Caki2 (cell line): ENCODE results near the gene ARHGAP4. TPM values are rescaled to one million over a fixed set of nuclear protein-coding genes. Genes with fewer than 3 reads are reported as not detected.
A peak's percentile ranks its signal among the peaks of the same experiment; 100 is the strongest.

Experiments
- DNase-seq: peaks from one replicate; pipeline ENCODE4 v3.0.0-alpha.2; 2015; ENCODE audit warnings: low read depth
- in situ Hi-C: cut with HindIII; loops from 2 replicates; pipeline ENCODE4 v1.10.0; 2016; ENCODE audit warnings: low sequenced_read_pairs, low pct_unique_long_range_greater_than_20kb, mixed read lengths
- total RNA-seq: library from RNA; depleted of rRNA; stranded (reverse); fragments of >200 nt; shearing (Covaris generic); gene quantifications from 2 replicates; pipeline ENCODE4 v1.2.3, GENCODE V29; 2014; ENCODE audit warnings: low replicate concordance

ARHGAP4 gene
- total RNA-seq, 1 experiment from 2014 or later = 15.3 TPM

DNA sequence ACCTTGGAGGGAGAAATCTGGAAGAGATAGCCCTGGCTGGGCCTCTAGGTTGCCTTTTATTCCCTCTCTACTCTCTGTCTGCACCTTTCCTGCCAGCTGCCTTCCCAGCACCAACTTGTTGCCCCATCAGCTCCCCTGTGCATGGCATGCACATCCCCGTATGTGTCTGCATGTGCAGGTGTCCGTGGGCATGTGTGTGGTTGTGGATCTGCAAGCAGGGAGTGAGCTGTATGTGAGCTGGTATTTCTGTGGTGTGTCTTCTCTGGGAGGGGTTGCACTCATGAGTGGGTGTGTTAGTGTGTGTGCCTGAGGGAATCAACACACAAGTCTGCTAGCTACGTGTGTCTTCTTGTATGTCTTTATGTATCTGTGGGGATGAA lies 50.0 kb downstream of the ARHGAP4 start:
- DNase-seq = no peak
- in situ Hi-C loops = no loop called here

DNA sequence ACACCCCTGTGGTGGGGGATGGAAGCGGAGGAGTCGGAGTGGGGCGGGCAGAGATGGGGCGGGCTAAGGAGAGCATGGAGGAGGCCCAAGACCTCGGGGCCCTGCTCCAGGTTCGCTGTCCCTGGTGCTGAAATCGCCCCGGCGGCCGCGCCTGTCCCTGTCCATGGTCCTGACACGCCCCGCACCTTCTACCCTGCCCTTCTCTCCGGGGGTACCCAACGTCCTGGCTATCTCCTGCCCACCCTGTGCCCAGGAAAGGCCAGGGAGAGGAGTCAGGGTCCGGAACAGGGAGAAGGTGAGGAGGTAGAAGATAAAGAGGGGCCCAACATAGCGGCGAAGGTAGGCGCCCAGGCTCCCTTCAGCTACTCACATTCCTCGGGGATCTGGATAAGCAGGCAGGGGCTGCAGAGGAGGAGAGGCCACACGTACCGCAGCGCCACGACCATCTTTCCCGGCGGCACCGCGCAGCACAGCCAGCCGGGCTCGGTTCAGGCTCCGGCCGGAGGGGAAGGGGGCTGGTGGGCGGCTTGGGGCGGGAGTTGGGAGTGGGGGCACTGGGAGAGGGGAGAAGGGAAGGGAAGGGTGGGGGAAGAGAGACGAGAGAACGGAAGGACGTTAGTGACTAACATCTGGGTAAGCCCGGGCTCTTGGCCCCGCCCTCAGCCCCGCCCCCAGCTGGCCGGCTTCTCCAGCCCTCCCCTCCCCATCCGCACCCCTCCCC lies 50.5 kb downstream of the ARHGAP4 start:
- in situ Hi-C loops = no loop called here
- peak; percentile 38 for DNase-seq

- DNase-seq = no peak
- in situ Hi-C loops = no loop called here
Observed at GRCh38 chrX:153874366-153875125, 51.5 kb downstream of the ARHGAP4 start.

DNA sequence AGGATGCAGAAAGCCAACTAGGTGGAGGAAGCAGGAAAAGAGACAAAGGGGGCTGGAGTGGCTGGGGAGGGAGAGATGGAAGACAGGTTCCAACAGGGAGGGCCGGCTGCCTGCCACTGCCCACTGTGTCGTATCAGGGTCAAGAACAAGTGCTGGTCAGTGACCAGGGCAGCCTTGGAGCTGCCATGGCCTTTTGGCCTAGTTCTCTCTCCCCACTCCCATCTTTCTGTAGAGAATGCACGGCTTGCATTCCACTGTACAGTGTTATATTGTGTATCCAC lies 52.0 kb downstream of the ARHGAP4 start:
- in situ Hi-C loops = no loop called here
- no peak for DNase-seq

GRCh38 chrX:153873282-153874084 lies 52.6 kb downstream of the ARHGAP4 start:
- DNase-seq = no peak
- in situ Hi-C loops = no loop called here

- in situ Hi-C loops = no loop called here
- no peak for DNase-seq
Observed at GRCh38 chrX:153871946-153872878, 53.9 kb downstream of the ARHGAP4 start.

GRCh38 chrX:153871451-153871850 lies 54.6 kb downstream of the ARHGAP4 start:
- in situ Hi-C loops = no loop called here
- DNase-seq = no peak

GRCh38 chrX:153870791-153871360 lies 55.2 kb downstream of the ARHGAP4 start:
- no peak for DNase-seq
- in situ Hi-C loops = no loop called here

DNA sequence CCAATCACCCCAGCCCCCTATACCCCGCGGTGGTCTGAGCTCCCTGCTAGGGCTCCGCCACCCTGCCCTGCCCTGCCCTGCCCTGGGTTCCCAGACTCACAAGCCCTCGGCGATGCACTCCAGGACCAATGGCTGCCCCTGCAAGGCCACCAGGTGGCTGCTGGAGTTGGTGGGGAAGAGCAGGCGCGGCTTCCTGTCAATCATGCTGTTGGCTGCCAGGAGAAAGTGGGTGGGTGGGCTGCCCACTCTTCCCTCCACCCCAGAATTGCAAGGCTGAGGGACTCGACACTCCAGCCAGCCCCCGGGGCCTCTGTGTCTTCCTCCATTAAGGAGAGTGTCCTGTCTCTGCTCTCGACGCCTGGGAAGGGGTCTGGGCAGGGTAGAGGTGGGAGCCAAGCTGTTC lies 55.8 kb downstream of the ARHGAP4 start:
- in situ Hi-C loops = no loop called here
- no peak for DNase-seq

GRCh38 chrX:153869473-153870287 lies 56.4 kb downstream of the ARHGAP4 start:
- no peak for DNase-seq
- in situ Hi-C loops = no loop called here

- in situ Hi-C loops = no loop called here
- no peak for DNase-seq
Observed at GRCh38 chrX:153868576-153869472, 57.2 kb downstream of the ARHGAP4 start.

- in situ Hi-C loops = no loop called here
- DNase-seq = no peak
Observed at GRCh38 chrX:153867671-153868070, 58.4 kb downstream of the ARHGAP4 start.

GRCh38 chrX:153867139-153867538 lies 58.9 kb downstream of the ARHGAP4 start:
- no peak for DNase-seq
- in situ Hi-C loops = no loop called here

- DNase-seq = no peak
- in situ Hi-C loops = no loop called here
Observed at GRCh38 chrX:153866302-153867019, 59.6 kb downstream of the ARHGAP4 start.

DNA sequence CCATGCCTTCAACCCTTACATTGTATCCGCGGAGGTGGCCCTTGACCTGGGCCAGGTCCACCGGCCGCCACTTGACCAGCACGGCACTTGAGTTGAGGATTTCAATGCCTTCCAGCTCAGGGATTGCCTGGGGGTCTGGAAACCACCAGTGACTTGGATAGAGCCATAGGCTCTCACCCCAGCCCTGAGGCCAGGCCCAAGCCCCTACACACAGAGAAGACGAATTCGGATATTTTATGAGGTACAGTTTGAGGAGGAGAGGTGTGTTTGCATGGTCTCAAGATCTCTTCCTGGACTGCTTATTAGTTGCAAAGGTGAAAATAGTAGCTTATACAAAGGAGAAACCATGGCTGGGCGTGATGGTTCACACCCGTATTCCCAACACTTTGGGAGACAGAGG lies 60.4 kb downstream of the ARHGAP4 start:
- in situ Hi-C loops = no loop called here
- no peak for DNase-seq

DNA sequence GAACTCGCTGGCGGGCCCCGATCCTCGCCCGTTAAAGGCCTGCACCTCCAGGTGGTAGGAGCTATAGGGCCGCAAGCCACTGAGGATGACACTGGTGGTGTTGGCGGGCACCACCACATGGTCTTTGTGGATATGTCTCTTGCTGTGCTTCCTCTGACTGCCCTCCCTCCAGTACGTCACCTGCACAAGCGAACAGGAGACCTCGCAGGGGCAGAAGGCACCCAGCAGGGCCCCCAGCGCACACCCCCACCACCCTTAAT lies 60.8 kb downstream of the ARHGAP4 start:
- DNase-seq = no peak
- in situ Hi-C loops = no loop called here
